GM13977 (cell line): ENCODE measurements around the gene RSAD1.
A peak's percentile ranks its signal among the peaks of the same experiment; 100 is the strongest.

ENCODE experiments used
- DNase-seq: peaks from one replicate; pipeline ENCODE4 v3.0.0; 2012; ENCODE audit warnings: low spot score
- in situ Hi-C: fragments of 300-500 bp; cut with MboI; formaldehyde crosslinking; loops from one replicate; pipeline ENCODE4 v1.12.0; 2022; ENCODE audit warnings: low sequenced_read_pairs, low pct_unique_long_range_greater_than_20kb, mixed read lengths, inconsistent platforms; ENCODE audit not compliant: unreplicated experiment
- TF ChIP-seq, protein P1 (sequence below): IDR thresholded peaks from 2 replicates; pipeline ENCODE4 v1.5.1; 2012; ENCODE audit warnings: mild to moderate bottlenecking, control low read depth; ENCODE audit not compliant: insufficient read depth; ENCODE audit errors: extremely low read depth, missing control alignments

The RSAD1 gene

DNA sequence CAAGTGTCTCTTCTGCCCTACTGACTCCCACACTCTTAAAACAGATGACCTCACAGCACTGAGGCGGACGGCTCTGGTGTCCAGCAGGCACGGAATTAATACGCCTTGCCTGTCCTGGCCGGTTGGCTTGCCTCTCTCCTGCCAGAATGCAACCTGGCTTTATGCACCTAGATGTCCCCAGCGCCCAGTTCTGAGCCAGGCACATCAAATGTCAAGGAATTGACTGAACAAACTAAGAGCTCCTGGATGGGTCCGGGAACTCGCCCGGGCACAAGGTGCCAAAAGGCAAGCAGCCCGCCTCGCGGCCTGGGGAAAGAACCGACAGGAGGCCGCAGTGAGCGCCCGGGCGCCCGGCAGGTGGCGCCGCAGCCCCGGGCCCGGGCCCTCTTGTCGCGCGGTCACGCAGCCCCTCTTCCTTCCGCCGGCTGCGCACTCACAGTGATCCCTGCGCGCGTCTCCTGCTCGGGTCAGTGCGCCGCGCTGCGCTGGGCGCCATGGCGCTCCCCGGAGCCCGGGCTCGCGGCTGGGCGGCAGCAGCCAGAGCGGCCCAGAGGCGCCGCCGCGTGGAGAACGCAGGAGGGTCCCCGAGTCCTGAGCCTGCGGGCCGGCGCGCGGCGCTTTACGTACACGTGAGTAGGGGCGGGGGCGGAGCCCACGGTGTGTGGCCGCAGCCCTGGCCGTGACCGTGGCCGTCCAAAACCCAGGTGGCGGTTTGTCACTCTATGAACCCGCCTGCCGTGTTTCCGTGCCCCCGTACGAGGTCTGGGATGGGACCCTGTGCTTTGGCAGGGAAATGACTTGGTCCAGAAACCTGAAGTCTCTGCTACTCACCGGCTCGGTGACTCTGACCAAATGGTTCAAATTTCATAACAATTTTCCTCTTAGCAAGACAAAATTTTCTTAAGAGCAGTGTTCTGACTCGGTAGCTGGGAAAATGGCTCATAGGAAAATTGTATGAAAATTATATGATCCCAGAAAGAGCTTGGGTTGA, at the start of gene RSAD1:
Gene RSAD1 (plus strand): TSS at position 470 of the 991 bp plus-strand sequence. CDS start 25 bp downstream, at position 495.
- in situ Hi-C loops = no loop called here
- DNase-seq = peak; percentile 94
- TF ChIP-seq, protein P1, sequence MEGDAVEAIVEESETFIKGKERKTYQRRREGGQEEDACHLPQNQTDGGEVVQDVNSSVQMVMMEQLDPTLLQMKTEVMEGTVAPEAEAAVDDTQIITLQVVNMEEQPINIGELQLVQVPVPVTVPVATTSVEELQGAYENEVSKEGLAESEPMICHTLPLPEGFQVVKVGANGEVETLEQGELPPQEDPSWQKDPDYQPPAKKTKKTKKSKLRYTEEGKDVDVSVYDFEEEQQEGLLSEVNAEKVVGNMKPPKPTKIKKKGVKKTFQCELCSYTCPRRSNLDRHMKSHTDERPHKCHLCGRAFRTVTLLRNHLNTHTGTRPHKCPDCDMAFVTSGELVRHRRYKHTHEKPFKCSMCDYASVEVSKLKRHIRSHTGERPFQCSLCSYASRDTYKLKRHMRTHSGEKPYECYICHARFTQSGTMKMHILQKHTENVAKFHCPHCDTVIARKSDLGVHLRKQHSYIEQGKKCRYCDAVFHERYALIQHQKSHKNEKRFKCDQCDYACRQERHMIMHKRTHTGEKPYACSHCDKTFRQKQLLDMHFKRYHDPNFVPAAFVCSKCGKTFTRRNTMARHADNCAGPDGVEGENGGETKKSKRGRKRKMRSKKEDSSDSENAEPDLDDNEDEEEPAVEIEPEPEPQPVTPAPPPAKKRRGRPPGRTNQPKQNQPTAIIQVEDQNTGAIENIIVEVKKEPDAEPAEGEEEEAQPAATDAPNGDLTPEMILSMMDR = peak; percentile 83

- TF ChIP-seq, protein P1 = no peak
- in situ Hi-C loops = no loop called here
- no peak for DNase-seq
These were observed 48.9 kb upstream of the RSAD1 start for GRCh38 chr17:50429793-50430192.

DNA sequence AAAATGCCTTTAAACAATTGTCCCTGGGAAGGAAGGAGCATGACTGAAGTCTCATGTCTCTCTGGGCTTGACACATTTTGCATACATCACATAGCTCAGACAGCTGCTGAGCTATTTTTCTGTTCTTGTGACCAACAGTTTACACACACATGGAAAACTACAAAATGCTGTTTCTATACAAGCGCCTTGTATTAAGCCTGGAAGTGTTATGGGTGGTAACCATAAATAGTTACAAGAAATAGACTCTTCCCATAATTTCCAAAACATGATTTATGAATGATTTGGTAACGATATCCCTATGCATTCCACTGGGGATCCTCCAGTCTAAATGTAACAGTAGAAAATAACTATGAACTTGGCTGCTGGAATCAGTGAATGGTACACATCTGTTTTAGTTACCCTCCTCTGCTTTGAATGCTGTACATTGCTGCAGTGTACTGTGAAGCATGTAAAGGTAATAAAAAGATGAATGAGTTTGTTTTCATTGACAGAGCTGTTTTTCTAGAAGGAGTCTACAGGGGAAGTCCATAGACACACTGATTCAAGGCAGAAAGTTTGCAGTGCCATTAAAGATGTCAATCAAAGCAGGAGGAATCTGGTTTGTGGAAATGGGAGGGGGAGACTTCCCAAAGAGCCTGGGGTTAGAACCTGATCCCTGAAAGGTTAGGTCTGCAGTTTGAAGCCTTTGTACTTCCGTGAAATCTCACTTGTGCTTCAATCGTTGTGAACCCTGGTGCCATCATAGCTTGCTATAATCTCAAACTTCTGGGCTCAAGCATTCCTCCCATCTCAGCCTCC, 47.6 kb upstream of the RSAD1 start:
- no peak for DNase-seq
- in situ Hi-C loops = no loop called here
- TF ChIP-seq, protein P1 = no peak

DNA sequence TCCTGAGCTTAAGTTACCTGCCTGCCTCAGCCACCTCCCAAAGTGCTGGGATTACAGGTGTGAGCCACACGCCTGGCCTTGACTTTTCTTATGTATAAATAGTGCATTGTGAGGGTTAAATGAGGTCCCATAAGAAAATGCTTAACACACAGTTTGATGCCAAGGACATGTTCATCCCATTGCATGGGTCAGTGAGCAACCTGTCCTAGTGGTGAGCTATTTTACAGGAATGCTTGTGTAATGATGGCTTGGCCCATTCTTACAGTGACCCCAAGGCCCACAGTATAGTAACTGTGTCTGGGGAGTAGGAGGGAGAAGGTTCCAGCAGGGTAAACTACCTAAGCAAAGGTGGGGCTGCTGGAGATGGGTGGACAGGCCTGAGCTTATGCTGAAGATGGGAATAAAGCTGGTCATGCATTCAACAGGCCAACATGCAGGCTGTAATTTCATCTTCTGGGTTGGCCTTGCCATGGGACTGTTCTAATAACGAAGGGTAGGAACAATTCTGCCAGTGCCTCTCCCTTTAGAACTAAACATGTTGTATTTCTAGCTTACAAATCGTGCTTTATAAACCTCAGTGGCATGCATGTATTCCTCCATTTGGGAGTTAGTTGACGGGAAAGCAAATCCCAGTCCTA, 46.4 kb upstream of the RSAD1 start:
- in situ Hi-C loops = no loop called here
- TF ChIP-seq, protein P1 = no peak
- DNase-seq = no peak

- no peak for DNase-seq
- in situ Hi-C loops = no loop called here
- TF ChIP-seq, protein P1 = no peak
These were observed 41.3 kb upstream of the RSAD1 start for GRCh38 chr17:50437409-50437808.

- DNase-seq = no peak
- TF ChIP-seq, protein P1 = no peak
- in situ Hi-C loops = no loop called here
These were observed 39.7 kb upstream of the RSAD1 start for GRCh38 chr17:50439008-50439407.
